LHCN-M2 (cell line): ENCODE data around the gene CAPN10. TPM values are rescaled to one million over a fixed set of nuclear protein-coding genes. Genes with fewer than 3 reads are reported as not detected.
A peak's percentile ranks its signal among the peaks of the same experiment; 100 is the strongest.

ENCODE experiments used
- DNase-seq: peaks from one replicate; pipeline ENCODE4 v3.0.0-alpha.2; 2012; ENCODE audit warnings: low read depth
- total RNA-seq: library from RNA; depleted of rRNA; stranded (reverse); fragments of >200 nt; gene quantifications from 2 replicates; pipeline ENCODE4 v1.2.3, GENCODE V29; 2014

CAPN10 gene
- total RNA-seq, 1 experiment from 2014 or later, result 23.1 TPM

DNA sequence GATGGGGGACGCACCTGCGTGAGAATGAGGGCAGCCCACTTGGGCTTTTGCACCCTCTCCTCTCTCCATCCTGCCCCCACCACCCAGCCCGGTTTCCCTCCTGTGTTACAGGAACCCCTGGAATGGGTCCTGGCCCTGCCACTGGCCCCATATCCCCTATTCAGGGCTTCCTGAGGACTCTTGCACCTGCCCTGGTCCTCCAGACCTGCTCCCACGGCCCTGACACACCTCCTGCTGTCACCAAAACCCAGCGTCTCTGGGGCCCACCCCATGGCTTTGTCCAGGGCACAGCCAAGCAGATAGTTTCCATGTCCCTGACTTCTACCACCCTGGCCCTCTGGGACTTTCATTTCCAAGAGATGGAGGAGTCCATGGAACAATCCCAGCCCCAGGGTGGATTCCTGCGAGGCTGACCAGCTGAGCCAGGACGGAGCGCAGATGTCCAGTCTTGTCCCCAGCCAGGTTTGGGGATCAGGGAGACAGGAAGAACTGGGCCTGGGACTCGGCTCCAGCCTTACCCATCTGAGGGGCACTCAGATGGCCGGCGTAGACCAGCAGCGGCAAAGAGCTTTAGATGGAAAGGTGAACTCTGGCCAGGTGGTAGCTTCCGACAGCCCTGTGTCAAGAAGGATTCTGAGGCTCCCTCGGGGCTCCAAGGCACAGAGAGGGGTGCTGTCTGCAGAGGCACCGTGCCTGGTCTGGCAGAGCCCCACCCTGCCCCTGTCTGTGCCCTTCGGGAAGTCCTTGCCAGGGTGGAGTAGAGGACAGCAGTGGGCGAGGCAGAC is 50.8 kb downstream of the CAPN10 start:
- DNase-seq, result no peak

DNA sequence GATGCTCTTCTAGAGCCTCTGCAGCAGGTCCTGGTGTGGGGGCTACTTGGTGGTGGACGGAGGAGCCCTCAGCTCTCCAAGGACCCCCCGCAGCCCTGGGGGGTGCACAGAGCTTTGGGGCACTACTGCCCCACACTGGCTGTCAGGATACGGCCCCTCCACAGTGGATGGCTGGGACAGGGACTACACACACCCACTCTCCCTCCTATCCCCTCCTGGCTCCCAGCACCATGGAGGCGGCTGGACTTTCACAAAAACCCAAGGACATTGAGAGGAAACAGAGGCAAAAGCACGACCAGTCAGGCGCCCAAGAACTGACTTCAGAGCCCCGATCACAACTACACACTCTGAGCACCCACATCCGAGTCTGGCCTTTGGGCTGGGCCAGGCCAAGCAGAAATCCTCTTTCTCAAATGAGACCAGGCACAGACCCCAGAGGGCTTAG is 51.4 kb downstream of the CAPN10 start:
- no peak for DNase-seq

DNA sequence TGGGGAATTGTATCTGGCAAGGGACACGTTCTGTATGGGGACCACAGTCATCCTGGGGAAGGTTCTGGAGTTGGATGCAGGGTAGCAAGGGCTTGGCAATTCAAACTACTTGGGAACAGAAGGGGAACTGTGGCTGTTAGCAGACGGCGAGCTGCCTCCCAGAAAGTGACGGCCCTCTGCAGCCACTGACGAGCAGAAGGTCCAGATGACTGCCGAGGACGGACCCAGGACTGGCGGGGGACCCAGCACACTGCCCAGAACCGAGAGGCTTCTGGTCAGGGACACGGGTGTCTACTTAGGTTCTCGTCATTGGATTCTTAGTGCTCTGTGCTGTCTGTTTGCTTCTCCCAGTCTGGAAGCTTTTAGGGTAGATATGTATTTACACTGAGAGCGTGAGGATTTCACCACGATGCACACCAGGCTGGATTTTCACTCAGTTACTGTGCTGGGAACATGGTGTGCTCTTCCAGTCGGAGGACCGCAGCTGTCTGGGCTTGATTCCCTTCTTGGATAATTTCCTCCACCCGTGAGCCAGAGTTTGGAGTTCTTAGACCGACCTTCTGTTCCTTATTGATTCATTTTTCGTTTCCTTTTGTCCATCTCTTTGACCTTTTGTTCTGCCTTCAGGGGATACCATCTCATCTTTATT is 52.1 kb downstream of the CAPN10 start:
- DNase-seq, result peak; percentile 41

DNA sequence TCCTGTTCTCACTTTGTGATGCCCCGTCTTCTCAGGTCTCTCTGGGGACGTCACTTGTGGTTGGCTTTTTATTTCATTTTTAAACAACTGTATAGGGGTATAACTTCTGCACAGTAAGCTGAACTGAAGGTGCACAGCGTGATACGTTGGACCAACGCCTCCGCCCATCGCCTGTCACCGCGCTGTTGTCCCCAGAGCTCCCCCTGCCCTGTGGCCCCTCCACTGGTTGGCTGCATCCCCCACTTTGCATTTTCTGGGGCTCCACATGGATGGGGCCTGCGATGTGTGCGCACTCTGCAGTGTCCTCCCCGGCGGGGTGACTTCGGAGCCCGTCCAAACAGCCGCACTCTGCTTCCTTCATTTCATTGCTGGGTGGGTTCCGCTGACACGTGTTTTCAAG is 53.0 kb downstream of the CAPN10 start:
- DNase-seq, result no peak

DNA sequence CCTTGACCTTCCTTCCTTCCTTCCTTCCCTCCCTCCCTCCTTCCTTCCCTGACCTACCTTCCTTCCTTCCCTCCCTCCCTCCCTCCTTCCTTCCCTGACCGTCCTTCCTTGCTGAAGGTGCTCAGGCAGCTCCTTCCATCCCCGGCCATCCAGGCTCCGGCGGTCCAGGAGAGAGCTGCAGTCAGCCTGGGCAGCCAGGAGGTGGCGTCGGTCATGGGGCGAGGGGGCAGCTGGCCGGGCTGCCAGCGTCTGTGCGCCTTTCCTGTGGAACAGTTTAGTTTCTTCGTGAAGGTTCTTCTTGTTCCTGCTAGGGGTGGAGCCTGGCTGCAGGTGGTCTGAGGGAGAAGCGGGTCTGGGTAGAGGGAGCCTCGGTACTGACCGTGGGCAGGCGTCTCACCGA is 54.4 kb downstream of the CAPN10 start:
- DNase-seq, result peak; percentile 6

DNA sequence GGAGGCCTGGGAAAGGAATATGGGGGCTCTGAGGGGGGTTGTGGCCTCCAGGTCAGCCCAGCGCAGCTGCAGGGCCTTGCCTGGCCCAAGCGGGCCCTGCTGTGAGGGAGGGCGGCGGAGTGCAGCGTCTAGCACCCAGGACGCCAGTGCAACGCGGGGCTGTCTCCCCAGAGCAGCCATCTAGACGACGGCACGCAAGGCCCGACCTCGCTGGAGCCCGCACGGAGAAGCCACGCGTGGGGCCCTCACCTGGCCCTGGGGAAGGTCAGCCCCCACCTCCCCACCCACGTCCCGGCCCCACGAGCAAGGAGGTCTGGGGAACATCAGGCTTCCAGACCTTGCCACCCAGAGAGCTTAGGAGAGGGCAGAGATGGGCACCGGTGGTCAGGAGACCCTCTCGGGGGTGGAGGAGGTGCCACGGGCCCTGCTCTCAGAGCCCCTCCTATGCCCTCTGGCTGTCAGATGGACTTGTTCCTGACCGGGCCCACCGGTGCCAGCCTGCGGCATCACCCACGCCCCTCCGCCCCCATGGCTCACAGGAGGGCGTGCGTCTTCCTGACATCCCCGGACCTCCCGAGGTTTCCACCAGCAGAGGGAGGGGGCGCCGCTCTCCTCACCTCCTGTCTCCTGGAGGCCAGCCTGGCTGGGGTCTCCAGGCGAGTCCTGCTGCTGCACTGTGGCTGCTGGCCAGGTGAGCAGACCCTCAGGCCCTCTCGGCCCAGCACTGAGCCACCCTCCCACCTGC is 55.7 kb downstream of the CAPN10 start:
- no peak for DNase-seq

DNA sequence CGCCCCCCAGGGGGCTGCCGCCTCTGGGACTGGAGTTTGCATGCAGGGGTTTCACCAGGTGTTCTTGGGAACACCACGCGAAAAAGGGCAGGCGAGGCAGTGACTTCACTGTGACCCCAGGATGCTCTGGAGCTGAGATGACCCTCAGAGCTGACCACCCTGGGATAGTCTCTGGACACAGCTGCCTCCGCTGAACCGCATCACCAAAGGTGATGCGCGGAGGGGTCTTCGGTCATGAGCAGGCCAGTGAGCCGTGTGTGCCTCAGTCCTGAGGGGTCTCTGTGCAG is 56.2 kb downstream of the CAPN10 start:
- no peak for DNase-seq

DNA sequence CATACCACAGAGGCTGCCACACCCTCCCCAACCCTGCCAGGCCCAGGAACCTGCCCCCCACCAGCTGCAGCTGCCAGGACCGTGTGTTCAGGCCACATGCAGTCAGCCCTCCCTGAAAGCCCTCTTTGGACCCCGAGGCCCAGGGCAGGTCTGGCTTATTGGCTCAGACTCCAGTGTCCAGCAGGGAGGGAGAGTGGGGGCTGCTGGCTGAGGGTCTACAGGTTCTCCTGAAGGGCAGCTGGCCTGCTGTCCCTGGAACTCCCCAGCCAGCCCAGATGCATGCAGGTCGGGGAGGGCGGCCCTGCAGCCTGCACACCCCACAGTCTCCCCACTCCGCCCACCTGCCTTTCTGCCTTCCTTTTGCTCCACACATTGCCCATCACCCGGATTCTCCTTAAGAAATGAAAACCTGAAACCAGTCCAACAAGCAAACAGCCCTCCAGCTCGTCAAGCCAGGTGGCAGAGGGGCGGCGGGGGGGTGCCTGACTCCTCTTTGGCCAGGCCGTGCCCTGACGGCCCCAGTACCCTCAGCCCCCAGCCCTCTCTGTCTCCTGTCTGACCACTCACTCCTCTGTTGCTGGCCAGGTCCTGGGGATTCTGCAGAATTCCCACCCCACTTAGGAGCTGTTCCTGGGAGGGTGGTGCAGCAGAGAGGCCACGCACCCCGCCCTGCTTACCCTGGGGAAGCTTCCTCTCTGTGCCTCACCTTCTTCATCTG is 56.7 kb downstream of the CAPN10 start:
- DNase-seq, result no peak

DNA sequence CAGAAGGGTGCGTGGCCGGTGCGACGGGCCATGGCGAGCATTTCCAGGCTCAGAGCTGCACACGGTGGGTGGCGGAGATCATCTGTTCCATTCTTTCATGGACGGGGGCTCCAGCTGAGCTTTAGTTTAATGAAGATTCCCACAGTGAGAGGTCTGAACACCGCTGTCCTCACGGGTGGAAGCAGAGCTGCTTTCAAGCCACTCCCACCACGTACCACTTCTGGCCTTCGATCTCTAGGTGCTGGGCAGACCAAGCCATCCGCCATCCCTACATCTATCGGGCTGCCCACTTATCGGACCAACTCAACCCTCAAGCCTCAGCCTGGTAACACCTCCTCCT is 57.2 kb downstream of the CAPN10 start:
- DNase-seq, result no peak

DNA sequence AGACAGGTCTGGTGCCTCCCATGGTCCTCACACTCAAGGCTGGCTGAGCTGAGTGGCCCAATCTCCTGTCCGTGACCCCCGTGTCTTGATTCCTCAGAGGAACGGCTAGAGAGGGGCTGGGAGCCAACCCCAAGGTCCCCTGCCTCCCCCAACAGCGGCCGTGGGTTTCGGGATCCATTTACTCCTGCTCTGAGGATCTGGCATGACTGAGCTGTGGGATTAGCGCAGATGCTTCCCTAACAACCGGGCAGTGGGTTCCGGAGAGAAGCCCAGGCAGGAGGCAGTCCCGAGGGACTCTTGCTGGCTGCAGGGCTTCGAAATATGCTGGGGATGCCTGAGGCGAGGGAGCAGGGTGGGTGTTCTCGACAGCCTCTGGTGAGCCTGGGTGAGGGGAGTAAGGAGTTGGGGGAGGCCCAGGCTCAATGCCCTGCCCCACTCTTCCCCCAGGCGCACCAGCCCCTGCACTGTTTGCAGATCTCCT is 57.7 kb downstream of the CAPN10 start:
- DNase-seq, result no peak

DNA sequence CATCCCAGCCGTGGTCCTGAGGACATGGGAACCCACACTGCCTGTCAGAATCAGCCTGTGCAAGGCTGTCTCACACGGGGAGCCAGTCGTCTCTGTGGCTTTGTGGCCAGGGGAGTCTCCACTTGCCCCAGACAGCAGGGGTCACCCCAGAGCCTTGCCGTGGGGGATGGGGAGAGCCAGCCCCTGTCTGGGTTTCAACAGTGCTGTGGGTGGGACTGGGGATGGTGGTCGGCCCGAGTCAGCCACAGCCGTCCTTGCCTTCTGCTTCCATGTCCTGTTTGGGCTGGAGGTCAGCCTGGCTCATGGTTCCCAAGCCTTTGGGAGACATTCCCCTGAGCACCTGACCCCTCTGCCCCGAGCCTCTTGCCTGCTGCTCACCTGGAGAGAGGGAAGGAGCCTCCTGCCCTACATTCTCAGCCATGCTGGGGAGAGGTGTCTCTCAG is 58.3 kb downstream of the CAPN10 start:
- DNase-seq, result no peak

DNA sequence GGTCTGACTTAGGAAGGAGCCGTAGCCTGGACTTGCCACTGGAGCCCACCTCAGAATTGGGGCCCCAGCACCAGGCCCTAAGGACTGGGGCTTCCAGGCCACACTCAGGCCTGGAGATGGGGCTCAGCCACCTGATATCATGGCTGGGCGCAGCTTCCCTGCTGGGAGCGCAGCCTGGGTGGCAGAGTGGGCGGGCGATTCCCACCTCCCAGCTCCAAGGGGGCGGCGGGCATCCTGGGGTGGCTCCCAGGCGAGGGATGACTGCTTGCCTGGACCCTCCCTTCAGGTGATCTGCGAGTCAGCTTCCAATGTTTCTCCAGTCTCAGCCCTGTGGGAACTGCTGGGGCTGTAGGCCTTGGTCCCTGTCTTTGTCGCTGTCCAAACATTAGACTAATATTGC is 58.8 kb downstream of the CAPN10 start:
- DNase-seq, result no peak

DNA sequence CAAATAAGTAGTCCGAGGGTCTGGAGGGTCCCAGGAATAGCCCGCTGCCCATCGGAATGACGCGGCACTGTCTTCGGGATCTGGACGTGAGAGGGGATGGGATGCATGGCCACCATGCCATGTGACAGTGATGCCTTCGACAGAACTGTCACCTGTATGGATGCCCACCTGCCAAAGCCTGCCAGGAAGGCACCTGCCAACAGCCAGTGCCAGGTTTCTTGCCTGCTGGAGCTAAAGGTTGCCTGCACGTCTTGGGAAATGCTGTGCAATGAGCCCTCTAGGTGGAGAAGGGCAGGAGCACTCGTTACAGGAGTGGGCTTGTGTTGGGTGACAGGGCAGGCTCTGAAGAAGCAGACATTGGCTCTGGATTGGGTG is 59.3 kb downstream of the CAPN10 start:
- no peak for DNase-seq

DNA sequence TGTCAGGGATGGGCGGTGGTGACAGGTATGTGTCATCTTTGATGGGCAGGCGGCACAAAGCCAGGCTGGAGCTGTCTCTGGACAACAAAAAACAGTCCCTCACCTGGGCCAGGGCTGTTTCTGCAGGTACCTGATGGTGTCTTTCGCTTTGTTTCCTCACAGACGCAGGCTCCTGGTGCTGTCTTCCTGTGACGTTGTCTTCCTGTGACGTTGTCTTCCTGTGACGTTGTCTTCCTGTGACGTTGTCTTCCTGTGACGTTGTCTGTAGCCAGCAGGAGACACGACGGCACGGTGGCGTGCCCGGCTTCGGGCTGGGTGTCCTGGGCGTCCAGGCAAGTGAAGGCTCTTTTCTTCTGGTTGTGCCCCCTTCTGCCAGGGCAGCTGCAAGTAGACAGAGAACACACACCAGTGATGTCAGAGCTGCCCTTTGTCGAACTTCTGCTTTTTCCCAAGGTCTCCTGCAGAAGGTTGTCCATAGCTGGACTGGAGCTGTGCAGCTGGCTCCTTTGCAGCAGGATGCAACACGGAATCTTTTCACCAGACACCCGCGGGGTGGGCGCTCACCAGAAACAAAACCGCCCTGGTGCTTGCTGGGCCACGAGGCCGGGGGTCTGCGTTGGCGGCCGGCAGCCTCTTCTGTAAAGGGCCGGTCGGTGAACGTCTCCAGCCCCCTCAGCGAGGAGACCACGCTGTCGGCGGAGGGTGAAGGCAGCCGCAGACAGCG is 59.8 kb downstream of the CAPN10 start:
- no peak for DNase-seq

DNA sequence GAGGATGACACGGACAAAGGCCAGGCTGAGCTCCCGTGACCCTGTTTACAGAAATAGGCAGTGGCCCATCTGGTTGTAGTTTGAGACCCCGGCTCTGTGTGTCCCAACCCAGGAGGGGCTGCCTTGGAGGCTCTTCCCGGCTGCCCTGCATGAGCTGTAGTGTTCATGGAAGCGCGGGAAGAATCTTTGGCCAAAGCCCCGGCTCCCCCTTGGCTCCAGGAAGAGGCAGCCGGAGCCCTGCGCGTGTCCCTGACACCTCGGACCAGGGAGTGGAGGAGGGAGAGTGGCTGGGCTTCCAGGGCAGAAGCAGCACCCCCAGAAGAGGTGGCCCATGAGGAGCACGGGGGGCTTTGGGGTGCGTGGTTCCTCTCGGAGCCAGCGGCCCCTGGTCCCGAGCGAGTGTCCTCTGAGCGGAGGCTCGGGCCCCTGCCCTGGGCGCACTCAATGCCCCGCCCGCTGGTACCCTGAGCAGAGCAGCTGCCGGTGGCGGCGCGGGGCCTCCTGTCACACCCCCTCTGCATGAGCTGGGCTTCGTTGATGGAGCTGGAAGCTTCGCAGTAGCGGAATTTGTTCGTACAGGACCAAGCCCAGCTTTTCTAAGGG is 60.5 kb downstream of the CAPN10 start:
- DNase-seq, result no peak

DNA sequence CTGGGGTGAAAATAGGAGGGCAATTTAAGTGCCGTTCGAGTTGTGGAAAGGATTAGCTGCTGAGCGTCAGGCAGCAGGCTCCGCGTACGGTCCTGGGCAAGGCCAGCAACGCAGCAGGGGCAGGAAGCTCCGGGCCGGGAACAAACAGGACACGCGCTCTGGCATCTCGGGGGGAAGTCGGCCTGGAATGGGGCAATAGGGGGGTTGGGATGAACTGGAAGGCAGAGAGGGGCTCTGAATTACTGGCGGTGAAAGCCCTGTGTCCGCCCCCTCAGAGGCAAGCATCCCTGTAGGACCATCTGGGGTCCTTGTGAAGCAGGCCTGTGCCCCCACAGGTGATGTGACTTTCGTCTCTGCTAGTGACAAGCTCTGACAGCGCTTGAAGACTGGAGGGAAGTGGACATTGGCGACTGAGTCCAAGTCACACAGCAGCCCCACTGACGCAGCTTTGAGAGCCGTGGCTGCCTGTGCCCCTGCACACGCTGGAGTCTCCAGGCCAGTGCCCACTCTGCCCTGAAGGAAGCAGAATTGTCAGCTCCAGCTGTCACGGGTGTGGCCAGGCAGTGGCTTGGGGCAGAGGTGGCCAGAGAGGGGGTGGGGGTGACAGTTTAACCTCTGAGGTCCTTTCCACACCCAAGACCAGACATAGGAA is 61.1 kb downstream of the CAPN10 start:
- no peak for DNase-seq

DNA sequence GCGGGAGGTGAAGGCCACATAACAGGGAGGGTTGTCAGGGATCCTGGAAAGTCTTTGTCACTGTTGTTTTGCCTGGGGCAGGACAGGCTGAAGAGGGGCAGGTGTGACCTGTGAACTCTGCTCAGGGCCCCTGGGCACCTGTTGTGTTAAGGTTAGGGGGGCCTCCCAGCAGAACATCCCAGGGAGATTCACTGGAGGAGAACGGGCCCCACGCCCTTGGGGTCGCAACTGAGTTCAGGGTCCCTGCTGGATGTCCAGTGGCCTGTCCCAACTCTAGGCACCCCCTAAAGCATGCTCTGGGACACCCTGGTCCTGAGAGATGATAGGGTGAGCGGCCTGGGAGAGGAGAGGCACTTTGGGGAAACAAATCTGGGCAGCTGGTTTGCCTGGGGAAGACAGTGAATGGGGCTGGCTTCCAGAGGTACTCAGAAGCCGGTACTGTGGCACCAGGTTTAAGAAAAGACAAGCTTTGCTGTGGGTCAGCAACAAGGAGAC is 61.7 kb downstream of the CAPN10 start:
- no peak for DNase-seq
